Endodermal cell (in vitro differentiated cells): ENCODE results near the gene PTPRN2. TPM values are rescaled to one million over a fixed set of nuclear protein-coding genes. Genes with fewer than 3 reads are reported as not detected.
"Not testable (repeated sequence)": the region's sequence is repeated elsewhere in the genome, so short reads cannot be mapped to it uniquely, and the experiment has no call there.

ENCODE experiments used
- DNase-seq: peaks from one replicate; pipeline ENCODE4 v3.0.0-alpha.2; 2017
- H3K27ac ChIP-seq: 2 replicates; pipeline ENCODE4 v1.5.1; 2013; ENCODE audit warnings: mild to moderate bottlenecking, low read depth, low read length, moderate library complexity
- H3K27me3 ChIP-seq: 2 replicates; pipeline ENCODE4 v1.6.1; 2013; ENCODE audit warnings: mild to moderate bottlenecking, low read length, moderate library complexity; ENCODE audit not compliant: insufficient read depth, control insufficient read depth, poor library complexity, severe bottlenecking
- H3K36me3 ChIP-seq: 2 replicates; pipeline ENCODE4 v1.7.0; 2013; ENCODE audit warnings: mild to moderate bottlenecking, low read length, moderate library complexity; ENCODE audit not compliant: control insufficient read depth, insufficient read depth
- H3K4me1 ChIP-seq: one replicate; pipeline ENCODE4 v1.7.0; 2013; ENCODE audit warnings: low read length; ENCODE audit not compliant: control insufficient read depth, insufficient read depth
- H3K4me3 ChIP-seq: 2 replicates; pipeline ENCODE4 v1.5.1; 2013; ENCODE audit warnings: mild to moderate bottlenecking, low read length, moderate library complexity
- H3K9ac ChIP-seq: 2 replicates; pipeline ENCODE4 v1.6.1; 2013; ENCODE audit warnings: mild to moderate bottlenecking, low read length, moderate library complexity; ENCODE audit not compliant: poor library complexity, severe bottlenecking; ENCODE audit errors: extremely low read depth
- H3K9me3 ChIP-seq: 2 replicates; pipeline ENCODE4 v1.6.1; 2013; ENCODE audit warnings: mild to moderate bottlenecking, low read length, moderate library complexity; ENCODE audit not compliant: control insufficient read depth
- H3K27ac Mint-ChIP-seq: 2 replicates; pipeline ENCODE4 v1.8.0; 2020; ENCODE audit warnings: mixed read lengths
- H3K27me3 Mint-ChIP-seq: 2 replicates; pipeline ENCODE4 v1.8.0; 2021; ENCODE audit warnings: mild to moderate bottlenecking, mixed read lengths; ENCODE audit not compliant: insufficient read depth
- H3K36me3 Mint-ChIP-seq: 2 replicates; pipeline ENCODE4 v1.8.0; 2020; ENCODE audit warnings: low read depth, mixed read lengths
- H3K4me1 Mint-ChIP-seq: 2 replicates; pipeline ENCODE4 v1.8.0; 2020; ENCODE audit warnings: mixed read lengths
- H3K4me3 Mint-ChIP-seq: 2 replicates; pipeline ENCODE4 v1.8.0; 2020; ENCODE audit warnings: mild to moderate bottlenecking, moderate library complexity, mixed read lengths
- H3K9me3 Mint-ChIP-seq: 2 replicates; pipeline ENCODE4 v1.8.0; 2020; ENCODE audit warnings: mild to moderate bottlenecking, mixed read lengths
- WGBS, 2 experiments: methylation state at CpG; one replicate each; pipeline versions ENCODE4 v1.1.5 to v1.1.7; 2013; ENCODE audit warnings: missing lambda C conversion rate in 2 of 2, mixed read lengths in 1 of 2; ENCODE audit not compliant: insufficient coverage in 1 of 2, insufficient read length in 1 of 2; 5-methylcytosine and 5-hydroxymethylcytosine counted together
- total RNA-seq, 2 donors: library from RNA; stranded (reverse); fragmentation: NEBNext Ultra II Directional in 1 of 2; extraction: Animal tissue kit (Norgen Biotek cat#: 25700) in 1 of 2; gene quantifications; 2 replicates in 1 of 2; 3 replicates in 1 of 2; pipeline ENCODE4 v1.2.1, GENCODE V29; 2021
- TF ChIP-seq, protein P1 (sequence below): fragments of 200-600 bp; sonication (generic); conservative IDR thresholded peaks from 2 replicates; pipeline ENCODE4 v1.5.0; 2021; ENCODE audit warnings: antibody characterized with exemption, mild to moderate bottlenecking

The PTPRN2 gene
- total RNA-seq, 2 donors from 2014 or later, result 0.69 to 1.2 TPM

DNA sequence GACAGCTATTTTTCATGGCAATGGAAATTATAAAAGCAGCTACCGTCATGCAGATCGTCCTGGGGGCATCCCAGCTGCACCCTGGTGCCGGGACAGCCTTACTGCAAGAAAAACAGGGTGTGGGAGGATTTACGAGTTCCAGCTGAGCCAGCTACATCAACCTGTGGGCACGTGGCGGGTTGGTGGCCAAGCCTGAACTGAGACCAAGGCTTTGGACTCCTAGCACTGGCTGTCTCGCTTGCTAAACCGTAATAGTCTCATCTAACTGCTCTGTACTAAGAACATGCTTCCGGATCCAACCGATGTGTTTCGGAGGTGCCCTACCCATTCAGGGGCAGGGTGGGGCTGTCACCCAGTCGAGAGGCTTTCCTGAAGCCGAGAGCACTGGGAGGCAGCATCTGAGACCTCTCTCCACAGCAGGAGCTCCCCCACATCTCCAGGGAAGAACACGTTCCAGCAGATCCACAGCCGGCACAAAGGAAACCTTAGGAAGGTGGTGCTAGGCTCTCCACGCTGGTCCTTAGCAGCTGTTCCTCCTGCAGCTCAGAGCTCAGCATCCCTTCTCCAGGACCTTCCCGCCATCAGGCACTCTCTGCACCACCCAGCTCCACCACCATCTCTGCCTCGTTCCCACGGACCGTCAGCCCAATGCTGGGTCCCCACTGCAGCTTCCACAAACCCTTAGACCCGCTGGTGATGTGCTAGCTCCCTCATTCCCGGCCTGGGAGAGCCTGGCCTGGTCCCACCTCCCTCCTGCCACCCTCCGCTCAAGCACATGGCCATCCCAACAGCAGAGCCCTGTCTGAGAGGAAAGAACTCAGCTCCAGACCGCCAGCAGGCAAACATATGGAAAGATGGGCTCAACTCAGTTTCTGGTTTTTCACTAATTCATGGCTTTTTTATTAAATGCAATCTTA, 158.5 kb downstream of the PTPRN2 start:
- Histone ChIP-seq H3K27me3 (no peaks in the 10 kb centered on the region), H3K27ac (no peak overlapping the region), H3K9ac (no peak overlapping the region), H3K4me1 (no peaks in the 10 kb centered on the region), H3K4me3 (no peak overlapping the region), H3K36me3 (no peaks in the 10 kb centered on the region), H3K9me3 (peaks cover 57% of the 10 kb centered on the region)
- H3K4me3 Mint-ChIP-seq, result no peak overlapping the region
- DNase-seq, result peak; percentile 45
- H3K27me3 Mint-ChIP-seq, result no peaks in the 10 kb centered on the region
- 64 to 75% methylated on average over 18 to 23 of the region's 24 CpGs for WGBS, 2 experiments
- peaks cover 7% of the 10 kb centered on the region for H3K4me1 Mint-ChIP-seq
- TF ChIP-seq, protein P1, sequence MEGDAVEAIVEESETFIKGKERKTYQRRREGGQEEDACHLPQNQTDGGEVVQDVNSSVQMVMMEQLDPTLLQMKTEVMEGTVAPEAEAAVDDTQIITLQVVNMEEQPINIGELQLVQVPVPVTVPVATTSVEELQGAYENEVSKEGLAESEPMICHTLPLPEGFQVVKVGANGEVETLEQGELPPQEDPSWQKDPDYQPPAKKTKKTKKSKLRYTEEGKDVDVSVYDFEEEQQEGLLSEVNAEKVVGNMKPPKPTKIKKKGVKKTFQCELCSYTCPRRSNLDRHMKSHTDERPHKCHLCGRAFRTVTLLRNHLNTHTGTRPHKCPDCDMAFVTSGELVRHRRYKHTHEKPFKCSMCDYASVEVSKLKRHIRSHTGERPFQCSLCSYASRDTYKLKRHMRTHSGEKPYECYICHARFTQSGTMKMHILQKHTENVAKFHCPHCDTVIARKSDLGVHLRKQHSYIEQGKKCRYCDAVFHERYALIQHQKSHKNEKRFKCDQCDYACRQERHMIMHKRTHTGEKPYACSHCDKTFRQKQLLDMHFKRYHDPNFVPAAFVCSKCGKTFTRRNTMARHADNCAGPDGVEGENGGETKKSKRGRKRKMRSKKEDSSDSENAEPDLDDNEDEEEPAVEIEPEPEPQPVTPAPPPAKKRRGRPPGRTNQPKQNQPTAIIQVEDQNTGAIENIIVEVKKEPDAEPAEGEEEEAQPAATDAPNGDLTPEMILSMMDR, result no peak
- H3K36me3 Mint-ChIP-seq, result no peaks in the 10 kb centered on the region
- H3K27ac Mint-ChIP-seq, result no peak overlapping the region
- H3K9me3 Mint-ChIP-seq, result no peaks in the 10 kb centered on the region

DNA sequence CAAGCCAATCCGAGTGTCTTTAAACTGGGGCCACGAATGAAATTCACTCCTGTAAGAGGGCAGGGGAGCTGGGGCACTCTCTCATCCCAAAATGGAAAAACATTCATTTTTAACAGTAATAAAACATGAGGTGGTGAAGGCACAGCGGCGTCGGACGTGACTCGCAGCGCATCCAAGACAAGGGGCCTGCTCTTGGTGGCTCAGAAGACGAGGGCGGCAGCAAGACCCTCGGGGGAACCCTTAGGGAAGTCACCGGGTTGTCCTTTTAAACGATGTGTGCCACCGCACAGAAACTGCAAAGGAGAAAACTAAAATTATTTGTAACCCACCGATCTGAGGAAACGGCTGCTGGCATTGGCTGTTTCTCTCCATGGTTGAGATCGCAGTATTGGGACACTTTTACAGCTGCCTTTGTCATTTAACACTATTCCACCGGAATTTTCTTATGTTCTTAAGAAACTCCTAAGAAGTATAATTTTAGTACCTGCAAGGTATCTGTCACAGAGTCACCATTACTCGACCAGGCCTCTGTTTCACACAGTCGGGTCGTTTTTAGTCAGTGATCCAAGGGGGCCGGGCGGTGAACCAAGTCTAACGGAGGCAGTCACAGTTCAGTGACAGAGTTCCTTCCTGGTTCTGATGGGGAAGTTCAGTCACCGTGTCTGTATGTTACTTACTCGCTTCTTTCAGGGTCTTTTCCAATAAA, 159.3 kb downstream of the PTPRN2 start:
- WGBS, 2 experiments, result 79 to 84% methylated on average over 23 to 26 of the region's 26 CpGs
- no peak overlapping the region for H3K4me3 ChIP-seq
- H3K9me3 ChIP-seq, result peaks cover 56% of the 10 kb centered on the region
- H3K27ac ChIP-seq, result no peak overlapping the region
- Mint-ChIP-seq H3K27me3 (no peaks in the 10 kb centered on the region), H3K36me3 (no peaks in the 10 kb centered on the region), H3K4me1 (peaks cover 7% of the 10 kb centered on the region), H3K27ac (no peak overlapping the region), H3K4me3 (no peak overlapping the region), H3K9me3 (no peaks in the 10 kb centered on the region)
- peak; percentile 18 for DNase-seq
- no peaks in the 10 kb centered on the region for H3K27me3 ChIP-seq
- H3K36me3 ChIP-seq, result no peaks in the 10 kb centered on the region
- TF ChIP-seq, protein P1, result no peak
- H3K4me1 ChIP-seq, result no peaks in the 10 kb centered on the region
- no peak overlapping the region for H3K9ac ChIP-seq

GRCh38 chr7:158425676-158426075, 161.9 kb downstream of the PTPRN2 start:
- H3K27ac ChIP-seq, DNase-seq, H3K27me3 Mint-ChIP-seq, H3K4me3 ChIP-seq, H3K9me3 Mint-ChIP-seq, H3K36me3 Mint-ChIP-seq, H3K27me3 ChIP-seq, H3K4me1 ChIP-seq, H3K27ac Mint-ChIP-seq, H3K9ac ChIP-seq, H3K4me1 Mint-ChIP-seq, H3K4me3 Mint-ChIP-seq, H3K36me3 ChIP-seq: not testable (repeated sequence)
- H3K9me3 ChIP-seq, result peaks cover 56% of the 10 kb centered on the region
- WGBS, 2 experiments, result 91 to 93% methylated on average over 7 to 21 of the region's 42 CpGs
